Endothelial cell (in vitro differentiated cells): ENCODE results near the gene TMEM202. TPM values are rescaled to one million over a fixed set of nuclear protein-coding genes. Genes with fewer than 3 reads are reported as not detected.
"Not testable (repeated sequence)": the region's sequence is repeated elsewhere in the genome, so short reads cannot be mapped to it uniquely, and the experiment has no call there.

Experiments used
- DNase-seq: peaks from one replicate; pipeline ENCODE4 v3.0.0; 2021; ENCODE audit warnings: low spot score
- H3K27ac Mint-ChIP-seq: one replicate; pipeline ENCODE4 v1.8.0; 2021; ENCODE audit warnings: mixed read lengths, inconsistent platforms; ENCODE audit not compliant: unreplicated experiment
- H3K27me3 Mint-ChIP-seq: one replicate; pipeline ENCODE4 v1.8.0; 2021; ENCODE audit warnings: mild to moderate bottlenecking, moderate library complexity, mixed read lengths, inconsistent platforms; ENCODE audit not compliant: unreplicated experiment
- H3K36me3 Mint-ChIP-seq: one replicate; pipeline ENCODE4 v1.8.0; 2021; ENCODE audit warnings: mild to moderate bottlenecking, low read depth, mixed read lengths, inconsistent platforms; ENCODE audit not compliant: unreplicated experiment
- H3K4me1 Mint-ChIP-seq: one replicate; pipeline ENCODE4 v1.8.0; 2021; ENCODE audit warnings: mild to moderate bottlenecking, mixed read lengths, inconsistent platforms; ENCODE audit not compliant: unreplicated experiment
- H3K4me3 Mint-ChIP-seq: one replicate; pipeline ENCODE4 v1.8.0; 2021; ENCODE audit warnings: mild to moderate bottlenecking, mixed read lengths, inconsistent platforms; ENCODE audit not compliant: unreplicated experiment
- H3K9me3 Mint-ChIP-seq: one replicate; pipeline ENCODE4 v1.8.0; 2021; ENCODE audit warnings: mixed read lengths, inconsistent platforms; ENCODE audit not compliant: unreplicated experiment
- total RNA-seq: library from RNA; stranded (reverse); fragmentation: NEBNext Ultra II Directional; extraction: Animal tissue kit (Norgen Biotek cat#: 25700); gene quantifications from one replicate; pipeline ENCODE4 v1.2.1, GENCODE V29; 2021; ENCODE audit not compliant: unreplicated experiment
- TF ChIP-seq, protein P1 (sequence below): fragments of 200-600 bp; sonication (generic); IDR thresholded peaks from one replicate; pipeline ENCODE4 v1.5.0; 2021; ENCODE audit warnings: antibody characterized with exemption; ENCODE audit not compliant: unreplicated experiment

The TMEM202 gene
- total RNA-seq, 1 donor from 2014 or later = not detected

DNA sequence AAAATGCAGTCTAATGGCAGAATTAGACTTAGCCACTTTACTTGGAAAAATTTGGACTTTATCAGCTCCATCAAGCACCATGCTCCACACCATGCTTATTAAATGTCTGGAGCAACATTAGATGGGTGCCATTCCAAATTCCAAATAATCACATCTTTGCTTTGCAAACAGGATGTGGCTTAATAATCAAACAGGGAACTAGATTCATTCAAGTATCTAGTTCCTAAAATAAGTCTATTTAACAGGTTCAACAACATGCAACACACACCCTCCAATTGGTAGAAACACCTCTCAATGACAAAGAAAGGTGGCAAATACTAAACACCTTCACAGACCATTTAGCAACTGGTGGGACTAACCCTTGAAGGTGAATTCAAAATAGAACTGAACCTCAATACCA lies 25.7 kb upstream of the TMEM202 start:
- Mint-ChIP-seq H3K4me3 (no peak overlapping the region), H3K4me1 (peaks cover 55% of the 10 kb centered on the region), H3K9me3 (no peaks in the 10 kb centered on the region), H3K36me3 (peaks cover 11% of the 10 kb centered on the region), H3K27me3 (peaks cover 18% of the 10 kb centered on the region), H3K27ac (no peak overlapping the region)
- TF ChIP-seq, protein P1, sequence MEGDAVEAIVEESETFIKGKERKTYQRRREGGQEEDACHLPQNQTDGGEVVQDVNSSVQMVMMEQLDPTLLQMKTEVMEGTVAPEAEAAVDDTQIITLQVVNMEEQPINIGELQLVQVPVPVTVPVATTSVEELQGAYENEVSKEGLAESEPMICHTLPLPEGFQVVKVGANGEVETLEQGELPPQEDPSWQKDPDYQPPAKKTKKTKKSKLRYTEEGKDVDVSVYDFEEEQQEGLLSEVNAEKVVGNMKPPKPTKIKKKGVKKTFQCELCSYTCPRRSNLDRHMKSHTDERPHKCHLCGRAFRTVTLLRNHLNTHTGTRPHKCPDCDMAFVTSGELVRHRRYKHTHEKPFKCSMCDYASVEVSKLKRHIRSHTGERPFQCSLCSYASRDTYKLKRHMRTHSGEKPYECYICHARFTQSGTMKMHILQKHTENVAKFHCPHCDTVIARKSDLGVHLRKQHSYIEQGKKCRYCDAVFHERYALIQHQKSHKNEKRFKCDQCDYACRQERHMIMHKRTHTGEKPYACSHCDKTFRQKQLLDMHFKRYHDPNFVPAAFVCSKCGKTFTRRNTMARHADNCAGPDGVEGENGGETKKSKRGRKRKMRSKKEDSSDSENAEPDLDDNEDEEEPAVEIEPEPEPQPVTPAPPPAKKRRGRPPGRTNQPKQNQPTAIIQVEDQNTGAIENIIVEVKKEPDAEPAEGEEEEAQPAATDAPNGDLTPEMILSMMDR = no peak
- DNase-seq = no peak

DNA sequence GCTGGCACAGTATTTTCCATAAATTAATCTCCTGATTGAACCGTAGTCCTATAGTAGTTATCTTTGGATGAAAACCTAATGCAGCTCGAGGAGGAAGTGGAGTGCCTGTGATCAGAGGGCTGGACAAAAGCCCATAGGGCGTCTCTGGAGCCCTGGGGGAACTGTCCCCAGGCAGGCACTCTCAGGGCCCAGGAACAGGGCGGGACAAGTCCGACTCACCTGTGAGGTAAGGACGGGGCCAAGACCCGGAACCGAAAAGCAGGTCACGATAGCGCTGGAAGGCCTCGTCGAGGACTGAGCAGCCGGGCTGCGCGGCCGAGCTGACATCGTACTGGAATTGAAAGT lies 22.6 kb upstream of the TMEM202 start:
- peaks cover 40% of the 10 kb centered on the region for H3K4me1 Mint-ChIP-seq
- no peak for DNase-seq
- no peaks in the 10 kb centered on the region for H3K9me3 Mint-ChIP-seq

DNA sequence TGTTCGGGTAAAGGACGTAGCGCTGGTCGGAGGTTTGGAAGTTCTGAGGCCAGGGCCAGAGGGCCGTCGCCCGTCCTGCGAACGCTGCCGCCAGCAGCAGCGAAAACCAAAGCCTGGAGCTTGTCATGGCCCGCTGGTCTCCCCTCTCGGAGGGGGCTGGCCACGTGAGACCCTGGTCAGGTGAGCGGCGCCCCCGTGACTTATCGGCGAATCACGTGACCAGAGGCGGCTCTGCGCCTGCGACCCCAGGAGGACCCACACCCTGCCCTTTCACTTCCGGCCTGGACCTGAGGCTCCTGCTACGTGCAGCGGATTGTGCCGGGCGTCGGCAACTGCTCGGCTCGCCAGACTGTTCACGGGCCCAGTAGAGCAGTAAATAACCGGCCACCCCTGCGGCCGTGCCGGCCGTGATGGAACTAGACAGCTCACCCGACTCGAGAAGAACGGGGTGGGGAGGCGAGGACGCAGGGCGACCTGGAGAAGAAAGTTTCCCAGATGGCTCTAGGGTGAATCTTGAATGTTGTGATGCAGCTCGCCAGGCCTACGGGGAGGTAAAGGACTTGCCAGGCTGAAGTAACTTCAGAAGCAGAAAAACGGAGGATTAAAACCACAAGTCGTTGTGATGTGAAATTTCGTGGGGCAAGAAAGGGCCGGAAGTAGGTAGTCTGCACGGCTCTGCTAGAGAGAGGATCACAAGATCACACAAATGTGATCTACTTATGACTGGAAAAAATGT lies 22.1 kb upstream of the TMEM202 start, which contains the start of gene HEXA:
HEXA (minus strand) TSS at position 169 of the 736 bp plus-strand sequence; CDS start at position 127, 42 bp downstream.
- Mint-ChIP-seq H3K27ac (peak within 1 kb of the TSS; percentile 90), H3K4me3 (peak within 1 kb of the TSS; percentile 95), H3K4me1 (peaks cover 44% of the 10 kb centered on the region), H3K27me3 (peaks cover 18% of the 10 kb centered on the region), H3K9me3 (no peaks in the 10 kb centered on the region), H3K36me3 (peaks cover 7% of the 10 kb centered on the region)
- TF ChIP-seq, protein P1 = no peak
- peak; percentile 100 for DNase-seq

More for the DNA sequence above, 22.6 kb upstream of the TMEM202 start:
- Mint-ChIP-seq H3K4me3 (peak overlapping the region; percentile 95), H3K27me3 (peaks cover 18% of the 10 kb centered on the region), H3K27ac (peak overlapping the region; percentile 90), H3K36me3 (peaks cover 7% of the 10 kb centered on the region)
- TF ChIP-seq, protein P1 = no peak

DNA sequence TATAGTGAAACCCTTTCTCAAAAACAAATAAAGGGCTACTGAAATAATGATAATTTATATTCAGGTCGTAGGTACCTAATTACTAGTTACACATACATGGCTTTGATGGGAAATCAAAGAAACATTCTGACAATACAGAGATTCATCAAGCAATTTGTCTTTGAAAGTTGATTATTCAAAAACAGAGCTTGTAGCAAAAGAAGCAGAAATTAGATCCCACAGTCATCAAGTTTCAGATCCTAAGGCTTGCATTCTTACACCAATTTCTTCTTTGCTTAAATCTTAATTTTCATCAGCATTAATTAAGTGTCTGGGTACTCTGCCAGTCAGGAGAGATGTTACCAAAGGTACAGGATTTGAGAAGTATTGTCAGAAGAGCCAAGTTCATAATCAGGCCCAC lies 20.8 kb upstream of the TMEM202 start:
- Mint-ChIP-seq H3K27me3 (peaks cover 18% of the 10 kb centered on the region), H3K27ac (no peak overlapping the region), H3K4me3 (no peak overlapping the region)

DNA sequence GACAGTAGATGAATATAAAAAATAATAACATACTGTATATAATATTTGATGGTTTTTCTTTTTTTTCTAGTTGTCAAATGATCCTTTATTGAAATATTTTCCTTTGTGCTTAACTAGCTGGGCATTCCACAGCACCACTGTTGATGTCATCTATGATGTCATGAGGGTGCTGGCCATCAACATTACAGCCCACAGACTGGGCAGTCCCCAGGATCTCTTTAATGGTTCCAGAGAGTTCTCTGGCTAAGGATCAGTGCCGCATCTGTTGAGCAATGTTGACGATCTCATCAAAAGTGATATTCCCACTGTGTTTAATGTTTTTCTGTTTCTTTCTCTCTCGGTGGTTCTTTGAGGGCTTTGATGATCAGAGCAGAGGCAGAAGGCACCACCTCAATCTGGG lies 19.0 kb upstream of the TMEM202 start:
- H3K4me1 Mint-ChIP-seq = peaks cover 36% of the 10 kb centered on the region
- not testable (repeated sequence) for DNase-seq, H3K9me3 Mint-ChIP-seq, H3K4me3 Mint-ChIP-seq, H3K27ac Mint-ChIP-seq
- peaks cover 18% of the 10 kb centered on the region for H3K27me3 Mint-ChIP-seq
- peaks cover 10% of the 10 kb centered on the region for H3K36me3 Mint-ChIP-seq

More for the DNA sequence above, 20.8 kb upstream of the TMEM202 start:
- no peak for DNase-seq
- Mint-ChIP-seq H3K9me3 (no peaks in the 10 kb centered on the region), H3K36me3 (peaks cover 7% of the 10 kb centered on the region), H3K4me1 (peaks cover 46% of the 10 kb centered on the region)
- TF ChIP-seq, protein P1 = no peak
